ENCODE measurements around the gene CYSLTR1.
"Not testable (repeated sequence)": the region's sequence is repeated elsewhere in the genome, so short reads cannot be mapped to it uniquely, and the experiment has no call there.

CYSLTR1 gene, protein sequence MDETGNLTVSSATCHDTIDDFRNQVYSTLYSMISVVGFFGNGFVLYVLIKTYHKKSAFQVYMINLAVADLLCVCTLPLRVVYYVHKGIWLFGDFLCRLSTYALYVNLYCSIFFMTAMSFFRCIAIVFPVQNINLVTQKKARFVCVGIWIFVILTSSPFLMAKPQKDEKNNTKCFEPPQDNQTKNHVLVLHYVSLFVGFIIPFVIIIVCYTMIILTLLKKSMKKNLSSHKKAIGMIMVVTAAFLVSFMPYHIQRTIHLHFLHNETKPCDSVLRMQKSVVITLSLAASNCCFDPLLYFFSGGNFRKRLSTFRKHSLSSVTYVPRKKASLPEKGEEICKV
- total RNA-seq, result 3.1 to 32.1 (median 15.6) reads per million in 17 experiments

DNA sequence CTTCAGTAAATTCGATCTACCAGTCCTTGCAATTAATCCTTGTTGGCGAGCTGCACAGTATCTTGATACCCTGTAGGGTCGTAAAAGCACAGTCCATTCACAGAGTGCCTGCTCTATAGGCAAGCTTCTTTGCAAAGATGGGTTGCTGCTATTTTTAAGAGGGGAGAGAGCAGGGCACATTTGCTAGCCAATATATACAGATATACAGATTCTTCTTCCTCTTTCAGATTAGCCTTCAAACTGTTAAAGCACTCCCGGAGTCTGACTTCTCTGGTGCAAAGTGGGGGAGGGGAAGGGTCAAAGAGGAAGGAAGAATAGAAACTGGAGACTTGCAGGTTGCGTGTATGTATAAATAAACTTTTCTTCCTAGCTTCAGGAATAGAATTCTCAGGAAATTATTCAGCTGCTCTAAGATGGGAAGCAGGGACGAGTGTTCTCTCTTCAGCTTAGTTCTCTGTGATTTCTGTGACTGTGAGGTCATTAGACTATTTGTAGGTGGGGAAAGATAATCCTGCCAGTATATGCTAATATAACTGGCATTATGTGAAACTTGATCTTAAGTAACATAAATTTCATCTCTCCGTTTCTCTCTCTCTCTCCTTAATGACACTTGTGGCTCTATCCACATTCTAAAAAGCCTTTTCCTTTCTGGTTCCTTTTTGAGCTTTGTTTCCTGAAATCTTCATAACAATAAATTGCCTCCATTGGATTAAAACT is at the start of gene CYSLTR1:
CYSLTR1 (minus strand) TSS at position 242 of the 717 bp plus-strand sequence. CDS start 53,865 bp downstream, outside the sequence.
- DNase-seq, result peak; percentile 41 to 80 (median 64)

DNA sequence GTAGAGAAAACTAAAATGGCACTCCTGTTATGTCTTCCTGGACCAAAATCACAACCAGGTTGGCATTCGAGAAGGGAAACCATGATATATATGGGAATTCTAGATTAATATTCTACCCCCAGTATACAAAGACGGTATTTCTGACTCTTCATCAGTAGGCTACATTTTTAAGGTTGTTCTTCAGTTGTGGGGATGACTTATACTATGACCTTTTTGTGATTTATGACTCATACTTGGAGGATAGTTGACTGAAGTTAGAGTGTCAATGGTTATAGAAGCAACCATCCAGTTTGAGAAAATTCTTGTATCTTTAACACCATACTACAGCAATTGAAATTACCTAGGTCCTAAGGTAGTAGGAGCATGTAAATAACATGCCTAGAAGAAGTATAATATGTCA is 49.8 kb upstream of the CYSLTR1 start:
- DNase-seq, result no peak

DNA sequence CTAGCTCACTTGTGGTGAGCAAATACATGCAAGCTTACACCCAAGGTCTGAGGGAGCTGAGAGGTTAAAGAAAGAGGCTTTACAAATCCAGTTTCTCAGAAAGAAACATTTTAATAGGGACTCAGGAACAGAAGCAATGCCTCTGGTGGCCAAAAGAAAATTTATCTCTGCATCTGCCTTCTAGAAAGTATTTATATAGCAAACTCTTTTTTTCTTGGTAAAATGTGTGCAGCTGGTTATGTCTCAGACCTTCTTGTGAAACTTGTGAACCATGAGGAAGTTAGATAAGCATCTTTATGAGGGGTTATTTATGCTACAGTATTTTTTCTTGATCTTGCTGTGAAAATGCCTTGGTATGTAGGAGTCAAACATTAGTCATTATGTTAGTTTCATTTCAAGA is 48.5 kb upstream of the CYSLTR1 start:
- peak; percentile 4 to 62 (median 22) for DNase-seq

GRCh38 chrX:78366576-78366975 is 39.2 kb upstream of the CYSLTR1 start:
- DNase-seq, result no peak

- no peak for DNase-seq
Observed at GRCh38 chrX:78357342-78358055, 30.1 kb upstream of the CYSLTR1 start.

- DNase-seq, result no peak
Observed at GRCh38 chrX:78333521-78333920, 6.1 kb upstream of the CYSLTR1 start.

- peak in 1 of 4 experiments; percentile 11 for DNase-seq
Observed at GRCh38 chrX:78331708-78332107, 4.3 kb upstream of the CYSLTR1 start.

DNA sequence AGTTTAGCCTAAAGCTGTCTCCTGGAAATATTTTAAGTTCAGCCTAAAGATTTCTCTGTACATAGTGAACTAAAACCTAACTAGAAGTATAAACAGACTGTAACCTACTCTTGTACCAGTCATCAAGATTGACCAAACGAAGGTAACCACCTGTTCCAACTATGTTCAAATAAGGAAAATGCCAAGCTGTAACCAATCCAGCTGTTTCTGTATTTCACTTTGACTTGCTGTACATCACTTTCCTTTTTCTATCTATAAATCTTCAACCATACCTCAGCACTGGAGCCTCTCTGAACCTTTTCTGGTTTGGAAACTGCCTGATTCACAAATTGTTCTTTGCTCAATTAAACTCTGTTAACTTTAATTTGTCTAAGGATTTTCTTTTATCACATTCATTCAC is 3.1 kb upstream of the CYSLTR1 start:
- no peak for DNase-seq

DNA sequence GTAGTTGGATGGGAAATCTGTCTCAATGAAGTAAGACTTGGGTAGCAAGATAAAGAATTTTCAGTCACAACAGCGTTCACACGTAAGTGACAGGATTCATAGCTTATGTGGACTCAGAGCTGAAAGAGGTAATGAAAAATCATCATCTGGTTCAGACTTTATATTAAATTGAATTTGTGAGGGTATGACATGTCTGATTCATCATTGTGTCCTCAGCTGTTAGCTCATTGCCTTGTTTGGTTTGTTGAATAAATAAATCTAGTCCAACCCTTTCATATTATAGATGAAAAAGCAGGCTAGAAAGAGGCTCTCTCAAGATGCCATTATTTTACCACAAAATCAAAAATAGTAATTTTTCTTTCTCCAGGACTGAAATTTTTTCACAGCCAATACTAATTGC is 2.7 kb upstream of the CYSLTR1 start:
- DNase-seq, result no peak

GRCh38 chrX:78329486-78329885 is 2.1 kb upstream of the CYSLTR1 start:
- DNase-seq, result no peak

- DNase-seq, result peak in 2 of 4 experiments; percentile 30 to 48
Observed at GRCh38 chrX:78326401-78326800, 1.0 kb downstream of the CYSLTR1 start.

DNA sequence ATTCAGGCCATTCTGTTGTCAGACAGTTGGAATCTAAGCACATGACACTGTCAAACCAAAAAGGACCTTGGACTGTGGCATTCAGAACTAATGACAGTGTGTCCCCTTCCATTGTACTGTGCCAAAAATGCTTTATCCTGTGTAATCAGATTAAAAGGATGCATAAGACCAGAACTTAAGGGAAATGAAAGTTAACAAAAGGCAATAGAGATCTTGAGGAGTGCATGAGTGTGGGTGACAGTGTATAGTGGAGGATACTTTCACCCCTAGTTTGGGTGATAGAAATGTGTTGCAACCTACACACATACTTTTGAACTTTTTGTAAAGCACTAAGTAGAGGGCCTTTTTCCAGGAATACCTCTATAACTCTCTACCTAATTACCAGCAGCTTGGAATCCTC is 4.5 kb downstream of the CYSLTR1 start:
- DNase-seq, result peak in 3 of 4 experiments; percentile 3 to 28 (median 20)

GRCh38 chrX:78321809-78322208 is 5.6 kb downstream of the CYSLTR1 start:
- peak; percentile 70 to 91 (median 86) for DNase-seq

DNA sequence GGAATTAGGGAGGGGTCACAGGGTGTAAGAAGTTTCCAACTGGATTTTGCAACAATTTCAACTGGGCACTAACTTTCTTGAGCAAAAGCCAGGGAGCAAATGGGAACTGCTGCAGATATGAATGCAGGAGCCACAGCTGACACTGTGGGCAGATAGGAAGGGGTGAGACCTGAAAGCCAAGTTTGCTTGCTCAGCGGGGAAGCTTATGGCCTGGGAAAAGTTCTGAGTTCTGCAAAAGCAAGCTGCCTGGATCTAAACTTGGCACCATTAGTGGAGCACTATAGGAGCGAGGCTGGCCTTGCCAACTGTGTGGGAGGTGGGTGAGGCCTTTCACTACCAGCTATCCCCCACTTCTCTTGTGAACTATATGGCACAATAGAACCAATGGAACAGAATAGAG is 11.1 kb downstream of the CYSLTR1 start:
- DNase-seq, result peak; percentile 40 to 71 (median 66)

DNA sequence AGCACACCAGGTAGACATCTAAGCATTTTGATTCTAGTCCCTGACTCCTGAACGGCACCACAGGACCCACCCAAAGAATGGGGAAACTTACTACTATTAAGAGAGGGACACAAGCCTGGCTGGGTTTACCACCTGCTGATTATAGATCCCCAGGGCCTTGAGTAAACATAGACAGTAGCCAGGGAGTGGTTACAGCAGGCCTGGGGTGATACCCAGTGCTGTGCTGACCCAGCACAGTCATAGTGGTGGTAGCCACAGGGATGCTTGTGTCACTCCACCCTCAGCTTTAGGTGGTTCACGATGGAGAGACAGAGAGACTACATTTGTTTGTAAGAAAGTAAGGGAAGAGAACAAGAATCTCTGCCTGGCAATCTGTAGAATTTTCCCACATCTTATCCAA is 11.7 kb downstream of the CYSLTR1 start:
- DNase-seq, result no peak

- DNase-seq, result peak; percentile 37 to 69 (median 58)
Observed at GRCh38 chrX:78314561-78314960, 12.8 kb downstream of the CYSLTR1 start.

- no peak for DNase-seq
Observed at GRCh38 chrX:78313526-78313925, 13.9 kb downstream of the CYSLTR1 start.

DNA sequence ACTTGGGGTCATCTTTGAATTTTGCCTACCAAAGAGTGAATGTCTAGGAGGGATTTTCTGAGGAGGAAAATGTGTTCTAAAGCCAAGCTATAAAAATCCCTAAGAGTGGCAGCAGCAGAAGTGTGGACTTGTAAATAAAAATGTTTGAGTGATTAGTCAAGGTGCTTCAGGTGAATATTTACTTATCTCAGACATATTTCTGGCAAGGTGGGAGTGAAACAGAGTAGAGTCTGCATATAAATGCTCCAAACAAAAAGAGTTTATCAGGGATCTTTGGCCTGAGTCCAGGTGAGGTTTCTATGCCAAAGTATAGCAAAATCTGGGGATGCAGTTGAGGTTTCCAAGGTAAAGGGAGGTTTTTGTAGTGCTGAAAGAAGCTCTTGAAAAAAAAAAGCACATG is 19.7 kb downstream of the CYSLTR1 start:
- no peak for DNase-seq

DNA sequence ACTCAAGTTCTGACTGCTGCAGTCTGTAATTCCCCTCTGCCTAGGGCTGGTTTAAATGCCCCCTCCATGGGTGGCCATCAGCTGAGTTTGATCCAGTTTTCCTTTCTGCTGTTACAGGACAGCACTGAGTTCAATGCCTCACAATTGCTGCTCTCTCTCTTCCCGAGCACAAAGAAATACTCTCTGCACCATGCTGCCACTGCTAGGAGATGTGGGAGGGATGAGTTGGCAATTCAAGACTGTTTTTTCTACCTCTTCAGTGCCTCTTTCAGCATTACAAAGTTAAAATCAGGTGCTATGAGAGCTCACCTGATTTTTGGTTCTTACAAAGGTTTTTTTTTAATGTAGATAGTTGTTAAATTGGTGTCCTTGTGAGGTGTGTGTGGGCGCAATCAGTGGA is 24.3 kb downstream of the CYSLTR1 start:
- no peak for DNase-seq

DNA sequence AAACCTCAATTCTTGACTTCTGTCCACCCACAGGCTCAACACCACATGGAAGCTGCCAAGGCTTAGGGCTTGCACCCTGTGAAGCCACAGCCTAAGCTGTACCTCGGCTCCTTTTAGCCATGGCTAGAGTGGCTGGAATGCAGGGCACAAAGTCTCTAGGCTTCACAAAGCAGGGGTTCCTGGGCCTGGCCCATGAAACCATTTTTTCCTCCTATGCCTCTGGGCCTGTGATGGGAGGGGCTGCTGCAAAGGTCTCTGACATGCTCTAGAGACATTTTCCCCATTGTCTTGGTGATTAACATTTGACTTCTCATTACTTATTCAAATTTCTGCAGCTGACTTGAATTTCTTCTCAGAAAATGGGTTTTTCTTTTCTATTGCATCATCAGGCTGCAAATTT is 26.5 kb downstream of the CYSLTR1 start:
- DNase-seq, result not testable (repeated sequence)

- no peak for DNase-seq
Observed at GRCh38 chrX:78283511-78283910, 43.9 kb downstream of the CYSLTR1 start.

DNA sequence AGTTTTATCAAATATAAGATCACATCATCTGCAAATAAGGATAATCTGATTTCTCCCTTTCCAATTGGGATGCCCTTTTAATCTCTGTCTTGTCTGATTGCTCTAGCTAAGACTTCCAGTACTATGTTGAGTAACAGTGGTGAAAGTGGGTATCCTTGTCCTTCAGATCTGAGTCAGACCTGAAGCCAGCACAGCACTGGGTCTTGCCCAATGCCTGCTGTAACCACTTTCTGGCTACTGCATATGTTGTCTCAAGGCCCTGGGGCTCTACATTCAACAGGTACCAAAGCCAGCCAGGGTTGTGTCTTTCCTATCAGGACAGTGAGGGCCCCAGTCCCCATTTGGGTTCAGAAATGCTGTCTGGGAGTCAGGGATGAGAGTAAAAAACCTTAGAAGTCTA is 90.3 kb downstream of the CYSLTR1 start:
- peak in 3 of 4 experiments; percentile 1 to 6 (median 2) for DNase-seq

DNA sequence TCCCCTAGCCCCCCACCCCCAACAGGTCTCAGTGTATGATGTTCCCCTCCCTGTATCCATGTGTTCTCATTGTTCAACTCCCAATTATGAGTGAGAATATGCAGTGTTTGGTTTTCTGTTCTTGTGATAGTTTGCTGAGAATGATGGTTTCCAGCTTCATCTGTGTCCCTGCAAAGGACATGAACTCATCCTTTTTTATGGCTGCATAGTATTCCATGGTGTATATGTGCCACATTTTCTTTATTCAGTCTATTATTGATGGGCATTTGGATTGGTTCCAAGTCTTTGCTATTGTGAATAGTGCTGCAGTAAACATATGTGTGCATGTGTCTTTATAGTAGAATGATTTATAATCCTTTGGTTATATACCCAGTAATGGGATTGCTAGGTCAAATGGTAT is 101.4 kb downstream of the CYSLTR1 start:
- DNase-seq, result not testable (repeated sequence)
